ENCODE data around the gene RELT. TPM values are rescaled to one million over a fixed set of nuclear protein-coding genes. Genes with fewer than 3 reads are reported as not detected.

The RELT gene
- total RNA-seq, 1 experiment from 2014 or later, result 7.8 TPM

GRCh38 chr11:73394416-73395296, 18.5 kb downstream of the RELT start:
- Histone ChIP-seq H2AFZ (no peak overlapping the region), H3K4me2 (no peak overlapping the region), H3K27me3 (ENCODE audit: insufficient read depth, low read depth) (no peaks in the 10 kb centered on the region), H3K9me3 (ENCODE audit: insufficient read depth, low read depth) (no peaks in the 10 kb centered on the region), H3K36me3 (ENCODE audit: low read depth) (no peaks in the 10 kb centered on the region), H3K27ac (no peak overlapping the region), H3F3A (ENCODE audit: insufficient read depth, low read depth) (no peaks in the 10 kb centered on the region), H3K79me2 (ENCODE audit: low read depth) (no peaks in the 10 kb centered on the region), H3K4me1 (replicated peaks; ENCODE audit: insufficient read depth) (no peaks in the 10 kb centered on the region), H4K20me1 (ENCODE audit: insufficient read depth) (no peaks in the 10 kb centered on the region; the same call in 1 of the 2 replicates), H3K9me2 (ENCODE audit: insufficient read depth) (no peaks in the 10 kb centered on the region), H3K4me3 (no peak overlapping the region)
- DNase-seq, result no peak
- ChIA-PET CTCF (no interaction called here), POLR2A (ENCODE audit: unreplicated experiment) (no interaction called here)
- intact Hi-C loops (cut with micrococcal nuclease; ENCODE audit: unreplicated experiment), result no loop called here
- BruUV-seq (replicated peaks), result no TSS peak
- TF ChIP-seq EZH2 (IDR thresholded peaks at IDR 0.05; ENCODE audit: low read depth) (no peak), CTCF (conservative IDR thresholded peaks at IDR 0.05) (no peak)

GRCh38 chr11:73395297-73396208, 19.4 kb downstream of the RELT start:
- no peak for DNase-seq
- no TSS peak for BruUV-seq (replicated peaks)
- no peaks in the 10 kb centered on the region for H3K36me3 ChIP-seq (ENCODE audit: low read depth)
- no peaks in the 10 kb centered on the region for H3K27me3 ChIP-seq (ENCODE audit: insufficient read depth, low read depth)
- no peak overlapping the region for H3K4me3 ChIP-seq
- H4K20me1 ChIP-seq (ENCODE audit: insufficient read depth), result no peaks in the 10 kb centered on the region; the same call in 1 of the 2 replicates
- H2AFZ ChIP-seq, result no peak overlapping the region
- TF ChIP-seq CTCF (conservative IDR thresholded peaks at IDR 0.05) (no peak), EZH2 (IDR thresholded peaks at IDR 0.05; ENCODE audit: low read depth) (no peak)
- no peaks in the 10 kb centered on the region for H3K4me1 ChIP-seq (replicated peaks; ENCODE audit: insufficient read depth)
- H3F3A ChIP-seq (ENCODE audit: insufficient read depth, low read depth), result no peaks in the 10 kb centered on the region
- no peak overlapping the region for H3K27ac ChIP-seq
- intact Hi-C loops (cut with micrococcal nuclease; ENCODE audit: unreplicated experiment), result no loop called here
- H3K4me2 ChIP-seq, result no peak overlapping the region
- CTCF ChIA-PET, result interaction anchor here (1.1 kb wide), 1 partner anchor 46 kb away, joined by 3 read pairs; no protein-coding TSS in a partner anchor
- POLR2A ChIA-PET (ENCODE audit: unreplicated experiment), result no interaction called here
- H3K9me3 ChIP-seq (ENCODE audit: insufficient read depth, low read depth), result no peaks in the 10 kb centered on the region
- H3K79me2 ChIP-seq (ENCODE audit: low read depth), result no peaks in the 10 kb centered on the region
- H3K9me2 ChIP-seq (ENCODE audit: insufficient read depth), result no peaks in the 10 kb centered on the region

- BruUV-seq (replicated peaks), result no TSS peak
- TF ChIP-seq CTCF (conservative IDR thresholded peaks at IDR 0.05) (no peak), EZH2 (IDR thresholded peaks at IDR 0.05; ENCODE audit: low read depth) (no peak)
- no peaks in the 10 kb centered on the region for H3F3A ChIP-seq (ENCODE audit: insufficient read depth, low read depth)
- no peaks in the 10 kb centered on the region for H3K36me3 ChIP-seq (ENCODE audit: low read depth)
- no peaks in the 10 kb centered on the region; the same call in 1 of the 2 replicates for H4K20me1 ChIP-seq (ENCODE audit: insufficient read depth)
- no peak overlapping the region for H3K4me3 ChIP-seq
- intact Hi-C loops (cut with micrococcal nuclease; ENCODE audit: unreplicated experiment), result no loop called here
- ChIA-PET CTCF (interaction anchor here (1.1 kb wide), 1 partner anchor 46 kb away, joined by 3 read pairs; no protein-coding TSS in a partner anchor), POLR2A (ENCODE audit: unreplicated experiment) (interaction anchor here (0.7 kb wide), 1 partner anchor 558 kb away, joined by 5 read pairs; no protein-coding TSS in a partner anchor)
- H3K27ac ChIP-seq, result no peak overlapping the region
- H3K27me3 ChIP-seq (ENCODE audit: insufficient read depth, low read depth), result no peaks in the 10 kb centered on the region
- no peaks in the 10 kb centered on the region for H3K79me2 ChIP-seq (ENCODE audit: low read depth)
- no peaks in the 10 kb centered on the region for H3K9me2 ChIP-seq (ENCODE audit: insufficient read depth)
- no peak overlapping the region for H3K4me2 ChIP-seq
- H3K9me3 ChIP-seq (ENCODE audit: insufficient read depth, low read depth), result no peaks in the 10 kb centered on the region
- no peak overlapping the region for H2AFZ ChIP-seq
- H3K4me1 ChIP-seq (replicated peaks; ENCODE audit: insufficient read depth), result no peaks in the 10 kb centered on the region
- DNase-seq, result no peak
Measured at GRCh38 chr11:73396251-73396930, 20.2 kb downstream of the RELT start.
